Loucy (cell line): ENCODE data around the gene PSMB8.

Source experiments
- H2AFZ ChIP-seq: fragments of 200-600 bp; sonication (generic); 2 replicates; pipeline ENCODE4 v1.6.0; 2016; ENCODE audit warnings: antibody characterized with exemption, mild to moderate bottlenecking, low read length, moderate library complexity
- H3F3A ChIP-seq: fragments of 200-600 bp; 2 replicates; pipeline ENCODE4 v1.6.0; 2016; ENCODE audit warnings: antibody characterized with exemption, low read depth, mild to moderate bottlenecking
- H3K27me3 ChIP-seq: fragments of 200-600 bp; sonication (generic); 2 replicates; pipeline ENCODE4 v1.6.1; 2014; ENCODE audit warnings: low read length, mild to moderate bottlenecking; ENCODE audit not compliant: insufficient read depth, poor library complexity, severe bottlenecking
- H3K36me3 ChIP-seq: fragments of 200-600 bp; sonication (generic); 2 replicates; pipeline ENCODE4 v1.6.1; 2016; ENCODE audit warnings: low read length; ENCODE audit not compliant: insufficient read depth
- H3K4me1 ChIP-seq: fragments of 200-600 bp; sonication (generic); 2 replicates; pipeline ENCODE4 v1.5.1; 2014; ENCODE audit warnings: low read length, mild to moderate bottlenecking; ENCODE audit not compliant: insufficient read depth, poor library complexity, severe bottlenecking
- H3K4me2 ChIP-seq: fragments of 200-600 bp; sonication (generic); 2 replicates; pipeline ENCODE4 v1.6.0; 2014; ENCODE audit warnings: antibody characterized with exemption, low read length, low read depth, mild to moderate bottlenecking; ENCODE audit not compliant: poor library complexity, severe bottlenecking
- H3K4me3 ChIP-seq: fragments of 200-600 bp; sonication (generic); 2 replicates; pipeline ENCODE4 v1.5.1; 2014; ENCODE audit warnings: low read length, mild to moderate bottlenecking, mixed read lengths; ENCODE audit not compliant: poor library complexity, severe bottlenecking
- H3K79me2 ChIP-seq: fragments of 200-600 bp; sonication (generic); 2 replicates; pipeline ENCODE4 v1.6.1; 2014; ENCODE audit warnings: low read length; ENCODE audit not compliant: insufficient read depth
- H3K9ac ChIP-seq: fragments of 200-600 bp; sonication (generic); 2 replicates; pipeline ENCODE4 v1.6.0; 2014; ENCODE audit warnings: mild to moderate bottlenecking, low read depth, low read length, moderate library complexity; ENCODE audit not compliant: poor library complexity, severe bottlenecking
- H3K9me2 ChIP-seq: fragments of 200-600 bp; sonication (generic); replicated peaks from 2 replicates; pipeline ENCODE4 v1.6.1; 2016; ENCODE audit warnings: low read depth, low read length, mixed read lengths
- H3K9me3 ChIP-seq: fragments of 200-600 bp; sonication (generic); 2 replicates; pipeline ENCODE4 v1.6.1; 2014; ENCODE audit warnings: mild to moderate bottlenecking, antibody characterized with exemption, low read length, low read depth; ENCODE audit not compliant: insufficient read depth
- H4K20me1 ChIP-seq: fragments of 200-600 bp; sonication (generic); 2 replicates; pipeline ENCODE4 v1.6.0; 2014; ENCODE audit warnings: antibody characterized with exemption, low read length, mild to moderate bottlenecking; ENCODE audit not compliant: insufficient read depth, poor library complexity, severe bottlenecking
- EZH2phosphoT487 ChIP-seq: fragments of 200-600 bp; IDR thresholded peaks from 2 replicates; pipeline ENCODE4 v1.6.1; 2018; ENCODE audit warnings: antibody characterized with exemption, mild to moderate bottlenecking, moderate library complexity, borderline replicate concordance
- TF ChIP-seq, protein P1 (sequence below): fragments of 200-600 bp; sonication (generic); conservative IDR thresholded peaks from 2 replicates; pipeline ENCODE4 v1.5.1; 2014; ENCODE audit warnings: mild to moderate bottlenecking, antibody characterized with exemption, low read length

The PSMB8 gene

GRCh38 chr6:32840604-32841246, 3.1 kb downstream of the PSMB8 start:
- Histone ChIP-seq H3K27me3 (peaks cover 11% of the 10 kb centered on the region), H3K9ac (peak overlapping the region; percentile 100), H4K20me1 (peaks cover 17% of the 10 kb centered on the region), H3K4me2 (peak overlapping the region; percentile 99), H2AFZ (no peak overlapping the region), H3K4me1 (peaks cover 70% of the 10 kb centered on the region), H3K9me2 (no peaks in the 10 kb centered on the region), H3K4me3 (peak overlapping the region; percentile 97), H3K9me3 (no peaks in the 10 kb centered on the region), H3K79me2 (peaks cover 76% of the 10 kb centered on the region), H3K36me3 (peaks cover 19% of the 10 kb centered on the region), H3F3A (peaks cover 12% of the 10 kb centered on the region; the same call in 1 of the 2 replicates)
- no peak for TF ChIP-seq EZH2phosphoT487
- TF ChIP-seq, protein P1, sequence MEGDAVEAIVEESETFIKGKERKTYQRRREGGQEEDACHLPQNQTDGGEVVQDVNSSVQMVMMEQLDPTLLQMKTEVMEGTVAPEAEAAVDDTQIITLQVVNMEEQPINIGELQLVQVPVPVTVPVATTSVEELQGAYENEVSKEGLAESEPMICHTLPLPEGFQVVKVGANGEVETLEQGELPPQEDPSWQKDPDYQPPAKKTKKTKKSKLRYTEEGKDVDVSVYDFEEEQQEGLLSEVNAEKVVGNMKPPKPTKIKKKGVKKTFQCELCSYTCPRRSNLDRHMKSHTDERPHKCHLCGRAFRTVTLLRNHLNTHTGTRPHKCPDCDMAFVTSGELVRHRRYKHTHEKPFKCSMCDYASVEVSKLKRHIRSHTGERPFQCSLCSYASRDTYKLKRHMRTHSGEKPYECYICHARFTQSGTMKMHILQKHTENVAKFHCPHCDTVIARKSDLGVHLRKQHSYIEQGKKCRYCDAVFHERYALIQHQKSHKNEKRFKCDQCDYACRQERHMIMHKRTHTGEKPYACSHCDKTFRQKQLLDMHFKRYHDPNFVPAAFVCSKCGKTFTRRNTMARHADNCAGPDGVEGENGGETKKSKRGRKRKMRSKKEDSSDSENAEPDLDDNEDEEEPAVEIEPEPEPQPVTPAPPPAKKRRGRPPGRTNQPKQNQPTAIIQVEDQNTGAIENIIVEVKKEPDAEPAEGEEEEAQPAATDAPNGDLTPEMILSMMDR = no peak

DNA sequence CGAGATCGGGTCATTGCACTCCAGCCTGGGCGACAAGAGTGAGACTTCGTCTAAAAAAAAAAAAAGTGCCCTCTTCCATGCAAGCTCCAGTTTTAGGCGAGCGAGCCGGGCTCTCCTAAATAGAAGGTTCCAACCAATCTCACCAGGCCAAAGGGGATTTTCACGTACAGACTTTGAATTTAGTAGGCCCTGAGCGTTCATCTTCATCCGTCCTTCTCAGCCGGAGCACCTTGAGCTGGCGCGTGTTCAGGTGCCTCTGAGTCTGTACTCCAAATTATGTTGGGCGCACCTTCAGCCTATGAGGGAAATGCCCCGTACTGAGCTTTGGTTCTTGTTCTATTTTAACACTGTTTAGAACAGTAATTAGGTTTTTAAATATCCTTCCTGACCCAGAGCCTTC, 4.5 kb downstream of the PSMB8 start:
- Histone ChIP-seq H3K9me3 (no peaks in the 10 kb centered on the region), H3K36me3 (peaks cover 19% of the 10 kb centered on the region), H3K9me2 (no peaks in the 10 kb centered on the region), H3K9ac (peak overlapping the region; percentile 100), H3K4me2 (peak overlapping the region; percentile 99), H3F3A (peaks cover 7% of the 10 kb centered on the region; the same call in 1 of the 2 replicates), H3K27me3 (peaks cover 11% of the 10 kb centered on the region), H2AFZ (no peak overlapping the region), H4K20me1 (peaks cover 17% of the 10 kb centered on the region), H3K79me2 (peaks cover 85% of the 10 kb centered on the region), H3K4me1 (peaks cover 78% of the 10 kb centered on the region), H3K4me3 (no peak overlapping the region)
- TF ChIP-seq EZH2phosphoT487 = no peak
- TF ChIP-seq, protein P1 = no peak

DNA sequence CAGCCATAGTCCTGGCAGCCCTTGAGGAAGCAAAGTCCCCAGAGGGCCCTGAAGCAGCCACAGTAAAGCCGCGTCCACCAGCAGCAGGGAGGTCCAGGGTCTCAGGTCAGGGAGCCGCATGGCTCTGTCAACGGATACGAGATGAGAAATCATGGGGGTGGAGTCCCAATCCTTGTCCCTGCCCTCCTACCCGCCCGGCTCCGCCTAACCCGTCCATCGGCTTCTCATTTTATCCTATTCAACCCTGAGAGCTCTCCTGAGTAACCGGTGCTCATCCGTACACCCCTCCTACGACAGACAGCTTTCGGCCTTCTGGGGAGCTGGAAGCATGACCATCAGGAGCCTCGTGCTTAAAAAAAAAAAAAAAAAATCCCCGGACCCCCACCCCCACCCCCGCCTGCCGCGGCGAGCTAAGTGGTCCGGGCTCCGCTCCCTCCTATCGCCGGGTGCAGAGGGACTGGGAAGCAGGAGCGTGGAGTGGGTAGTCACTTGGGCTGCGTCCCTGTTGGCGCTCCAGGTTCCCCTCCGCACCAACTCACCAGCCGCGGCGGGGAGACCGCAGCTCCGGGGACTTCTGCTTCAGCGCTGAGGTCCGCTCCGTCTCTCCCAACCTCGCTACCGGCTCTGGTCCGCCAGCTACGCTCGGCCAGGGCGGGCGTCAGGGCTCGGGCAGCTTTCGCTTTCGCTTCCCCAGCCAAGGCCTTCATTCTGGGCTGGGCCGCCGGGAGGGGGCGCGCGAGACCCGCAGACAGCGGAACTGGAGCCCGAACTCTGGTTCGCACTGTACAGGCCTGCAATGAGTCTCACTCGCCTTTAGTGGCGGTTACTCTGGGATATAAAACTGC, 5.5 kb downstream of the PSMB8 start, which contains the start of gene TAP2:
Gene TAP2, minus strand, starts transcription at position 626 of the 845 bp plus-strand sequence. Its CDS starts 506 bp downstream, at position 120.
- peaks cover 19% of the 10 kb centered on the region for H3K36me3 ChIP-seq
- peaks cover 80% of the 10 kb centered on the region for H3K79me2 ChIP-seq
- H3K4me2 ChIP-seq = peak within 1 kb of the TSS; percentile 99
- no peaks in the 10 kb centered on the region for H3K9me3 ChIP-seq
- H3F3A ChIP-seq = 0 out of 2 replicates have a peak, but pooled peaks cover 3% of the 10 kb centered on the region
- peak within 1 kb of the TSS; percentile 100 for H3K9ac ChIP-seq
- peaks cover 3% of the 10 kb centered on the region for H3K27me3 ChIP-seq
- peaks cover 84% of the 10 kb centered on the region for H3K4me1 ChIP-seq
- peak within 1 kb of the TSS; percentile 63 for H2AFZ ChIP-seq
- no peaks in the 10 kb centered on the region for H3K9me2 ChIP-seq
- peaks cover 17% of the 10 kb centered on the region for H4K20me1 ChIP-seq
- peak within 1 kb of the TSS; percentile 90 for H3K4me3 ChIP-seq
- TF ChIP-seq, protein P1 = peak; percentile 83
- no peak for TF ChIP-seq EZH2phosphoT487
